CD4-positive, alpha-beta T cell (primary cell): Measurements from ENCODE around the gene COLQ. TPM values are rescaled to one million over a fixed set of nuclear protein-coding genes. Genes with fewer than 3 reads are reported as not detected.

Experiments used
- ATAC-seq: fragments of 200-7000 bp; cut with Tn5 transposase; one replicate; pipeline ENCODE4 v1.10.0; 2022; ENCODE audit warnings: mild to moderate bottlenecking; ENCODE audit not compliant: poor library complexity
- CTCF ChIA-PET: fragments of 350-600 bp; sonication (Branson Sonifier 250); formaldehyde crosslinking; loops from one replicate; lab custom pipeline; 2021; ENCODE audit warnings: antibody characterized with exemption, inconsistent platforms; lab: Charles Lee
- POLR2A ChIA-PET: fragments of 350-600 bp; sonication (Branson Sonifier 250); formaldehyde crosslinking; loops from one replicate; lab custom pipeline; 2021; ENCODE audit warnings: antibody characterized with exemption, inconsistent platforms; lab: Charles Lee
- DNase-seq, 14 experiments: peaks; one replicate each; pipeline ENCODE4 v3.0.0-alpha.2; 2013 to 2020; ENCODE audit warnings: mixed read lengths in 2 of 14
- H3K27ac ChIP-seq, 2 donors: one replicate each; pipeline versions ENCODE4 v1.5.1 to v1.7.0; 2013; ENCODE audit warnings: low read length in 2 of 2, low read depth in 1 of 2, mild to moderate bottlenecking in 1 of 2
- H3K27me3 ChIP-seq, 2 experiments: 1 replicate in 1 of 2; 2 replicates in 1 of 2; pipeline versions ENCODE4 v1.6.1 to v1.7.0; 2013; ENCODE audit warnings: low read length in 2 of 2, control low read depth in 1 of 2, mild to moderate bottlenecking in 1 of 2, moderate library complexity in 1 of 2; ENCODE audit not compliant: insufficient read depth in 2 of 2, control insufficient read depth in 1 of 2
- H3K36me3 ChIP-seq: one replicate; pipeline ENCODE4 v1.6.1; 2013; ENCODE audit warnings: low read length, control low read depth; ENCODE audit not compliant: insufficient read depth
- H3K4me1 ChIP-seq: one replicate; pipeline ENCODE4 v1.6.1; 2013; ENCODE audit warnings: low read length, control low read depth; ENCODE audit not compliant: insufficient read depth
- H3K4me3 ChIP-seq: one replicate; pipeline ENCODE4 v1.5.1; 2013; ENCODE audit warnings: mild to moderate bottlenecking, low read length, moderate library complexity
- H3K9me3 ChIP-seq, 2 experiments: 1 replicate in 1 of 2; 2 replicates in 1 of 2; pipeline versions ENCODE4 v1.6.1 to v1.7.0; 2013; ENCODE audit warnings: low read length in 2 of 2, mild to moderate bottlenecking in 2 of 2, control low read depth in 1 of 2, moderate library complexity in 1 of 2; ENCODE audit not compliant: control insufficient read depth in 1 of 2, insufficient read depth in 1 of 2
- H3K27ac Mint-ChIP-seq: one replicate; pipeline ENCODE4 v1.8.0; 2020; ENCODE audit warnings: mixed read lengths
- H3K27me3 Mint-ChIP-seq: one replicate; pipeline ENCODE4 v1.8.0; 2021; ENCODE audit warnings: mixed read lengths
- H3K36me3 Mint-ChIP-seq: one replicate; pipeline ENCODE4 v1.8.0; 2021; ENCODE audit warnings: low read depth, mixed read lengths
- H3K4me1 Mint-ChIP-seq: one replicate; pipeline ENCODE4 v1.8.0; 2021; ENCODE audit warnings: low read depth, mixed read lengths
- H3K4me3 Mint-ChIP-seq: one replicate; pipeline ENCODE4 v1.8.0; 2020; ENCODE audit warnings: mild to moderate bottlenecking, mixed read lengths
- H3K9me3 Mint-ChIP-seq: one replicate; pipeline ENCODE4 v1.8.0; 2020; ENCODE audit warnings: mixed read lengths
- intact Hi-C, 2 experiments: fragments of 100-400 bp; cut with DNase I in 1 of 2; cut with micrococcal nuclease in 1 of 2; formaldehyde crosslinking; loops; one replicate each; pipeline versions ENCODE4 v1.15.1 to v1.9.0; 2023 to 2025; cut with DNase I, micrococcal nuclease
- total RNA-seq, 174 experiments: library from RNA in 2 of 174; stranded (reverse) in 2 of 174; gene quantifications; one replicate each; pipeline ENCODE4 v1.2.3 and lab custom pipeline; 2021 to 2026
- TF ChIP-seq, protein P1 (sequence below): fragments of 200-600 bp; IDR thresholded peaks from one replicate; pipeline ENCODE4 v1.8.0; 2022; ENCODE audit warnings: antibody characterized with exemption, mild to moderate bottlenecking

COLQ gene
- total RNA-seq, 2 experiments from 2014 or later: 3.5 to 3.7 TPM

DNA sequence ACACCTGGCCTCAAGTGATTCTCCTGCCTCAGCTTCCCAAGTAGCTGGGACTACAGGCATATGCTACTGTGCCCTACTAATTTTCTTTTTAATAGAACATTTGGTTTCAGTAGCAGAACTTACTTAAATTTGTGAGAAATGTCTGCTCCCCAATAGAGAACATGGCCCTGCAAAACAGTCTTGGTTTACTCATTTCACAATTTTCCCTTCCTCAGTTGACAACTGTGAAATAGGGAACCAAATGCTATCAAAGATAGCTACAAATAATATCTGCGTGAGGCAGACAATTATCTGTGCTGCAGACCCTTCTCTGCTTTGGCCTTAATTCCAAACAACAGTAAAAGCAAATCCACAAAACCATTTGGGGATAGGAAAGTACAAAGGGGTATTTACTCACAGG, 116.7 kb downstream of the COLQ start:
- DNase-seq (no peak), ATAC-seq (no peak)
- Mint-ChIP-seq H3K4me1 (peaks cover 9% of the 10 kb centered on the region), H3K4me3 (no peak overlapping the region), H3K27me3 (no peaks in the 10 kb centered on the region), H3K27ac (no peak overlapping the region), H3K36me3 (peaks cover 15% of the 10 kb centered on the region), H3K9me3 (no peaks in the 10 kb centered on the region)
- H3K27ac ChIP-seq: no peak overlapping the region
- TF ChIP-seq, protein P1, sequence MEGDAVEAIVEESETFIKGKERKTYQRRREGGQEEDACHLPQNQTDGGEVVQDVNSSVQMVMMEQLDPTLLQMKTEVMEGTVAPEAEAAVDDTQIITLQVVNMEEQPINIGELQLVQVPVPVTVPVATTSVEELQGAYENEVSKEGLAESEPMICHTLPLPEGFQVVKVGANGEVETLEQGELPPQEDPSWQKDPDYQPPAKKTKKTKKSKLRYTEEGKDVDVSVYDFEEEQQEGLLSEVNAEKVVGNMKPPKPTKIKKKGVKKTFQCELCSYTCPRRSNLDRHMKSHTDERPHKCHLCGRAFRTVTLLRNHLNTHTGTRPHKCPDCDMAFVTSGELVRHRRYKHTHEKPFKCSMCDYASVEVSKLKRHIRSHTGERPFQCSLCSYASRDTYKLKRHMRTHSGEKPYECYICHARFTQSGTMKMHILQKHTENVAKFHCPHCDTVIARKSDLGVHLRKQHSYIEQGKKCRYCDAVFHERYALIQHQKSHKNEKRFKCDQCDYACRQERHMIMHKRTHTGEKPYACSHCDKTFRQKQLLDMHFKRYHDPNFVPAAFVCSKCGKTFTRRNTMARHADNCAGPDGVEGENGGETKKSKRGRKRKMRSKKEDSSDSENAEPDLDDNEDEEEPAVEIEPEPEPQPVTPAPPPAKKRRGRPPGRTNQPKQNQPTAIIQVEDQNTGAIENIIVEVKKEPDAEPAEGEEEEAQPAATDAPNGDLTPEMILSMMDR: no peak
- no peaks in the 10 kb centered on the region for H3K9me3 ChIP-seq
- peaks cover 3% of the 10 kb centered on the region for H3K36me3 ChIP-seq
- intact Hi-C loops: loop anchor here (1.0 to 5.0 kb wide), 4 partner anchors 136 to 297 kb away; no protein-coding TSS in a partner anchor
- peaks cover 12% of the 10 kb centered on the region for H3K4me1 ChIP-seq
- POLR2A ChIA-PET: interaction anchor here (1.0 to 2.1 kb wide), 3 partner anchors 137 to 202 kb away, joined by 5 to 8 read pairs (median 8); partner anchors contain the start of gene CAPN7
- no peaks in the 10 kb centered on the region for H3K27me3 ChIP-seq
- H3K4me3 ChIP-seq: no peak overlapping the region
- CTCF ChIA-PET: interaction anchor here (1.0 to 3.2 kb wide), 18 partner anchors 21 to 297 kb away, joined by 3 to 31 read pairs (median 4); no protein-coding TSS in a partner anchor

DNA sequence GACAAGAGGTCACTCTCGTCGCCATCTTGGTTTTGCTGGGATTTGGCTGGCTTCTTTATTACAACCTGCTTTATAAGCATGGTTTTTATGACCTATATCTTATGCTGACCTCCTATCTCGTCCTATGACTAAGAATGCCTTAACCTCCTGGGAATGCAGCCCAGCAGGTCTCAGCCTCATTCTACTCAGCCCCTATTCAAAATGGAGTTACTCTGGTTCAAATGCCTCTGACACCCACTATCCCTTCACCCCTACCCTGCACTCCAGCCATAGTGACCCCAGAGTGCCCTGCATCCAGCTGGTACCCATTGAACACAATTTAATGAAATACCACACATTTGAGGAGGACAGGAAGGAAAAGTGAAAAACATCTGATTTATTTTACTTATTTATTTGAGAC, 117.5 kb downstream of the COLQ start:
- Histone ChIP-seq H3K4me1 (peaks cover 19% of the 10 kb centered on the region), H3K27ac (no peak overlapping the region), H3K36me3 (no peaks in the 10 kb centered on the region), H3K9me3 (no peaks in the 10 kb centered on the region), H3K27me3 (no peaks in the 10 kb centered on the region), H3K4me3 (no peak overlapping the region)
- Mint-ChIP-seq H3K4me3 (no peak overlapping the region), H3K27ac (no peak overlapping the region), H3K4me1 (peaks cover 11% of the 10 kb centered on the region), H3K27me3 (no peaks in the 10 kb centered on the region), H3K36me3 (peaks cover 10% of the 10 kb centered on the region), H3K9me3 (no peaks in the 10 kb centered on the region)
- CTCF ChIA-PET: interaction anchor here (1.3 to 3.2 kb wide), 3 partner anchors 136 to 194 kb away, joined by 4 to 14 read pairs (median 5); no protein-coding TSS in a partner anchor
- no peak for DNase-seq
- TF ChIP-seq, protein P1: no peak
- intact Hi-C loops: loop anchor here in 1 of 2 experiments (2.0 kb wide), 1 partner anchor 135 kb away; no protein-coding TSS in a partner anchor
- POLR2A ChIA-PET: interaction anchor here (0.6 kb wide), 1 partner anchor 1001 kb away, joined by 3 read pairs; no protein-coding TSS in a partner anchor
- no peak for ATAC-seq

DNA sequence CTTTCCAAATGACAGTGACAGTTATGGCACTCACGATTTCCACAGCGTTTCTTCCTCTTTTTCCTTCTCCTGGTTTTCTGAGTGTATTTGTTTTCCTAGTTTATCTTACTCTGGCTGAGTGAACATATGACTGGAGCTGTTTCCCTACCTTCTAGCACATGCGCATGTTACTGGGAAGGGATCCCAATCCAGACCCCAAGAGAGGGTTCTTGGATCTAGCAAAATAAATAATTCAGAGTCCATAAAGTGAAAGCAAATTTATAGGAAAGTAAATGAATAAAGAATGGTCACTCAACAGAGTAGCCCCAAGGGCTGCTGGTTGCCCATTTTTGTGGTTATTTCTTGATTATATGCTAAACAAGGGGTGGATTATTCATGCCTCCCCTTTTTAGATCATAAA, 118.0 kb downstream of the COLQ start:
- no peaks in the 10 kb centered on the region for H3K27me3 Mint-ChIP-seq

More for the DNA sequence above, 118.0 kb downstream of the COLQ start:
- Mint-ChIP-seq H3K9me3 (no peaks in the 10 kb centered on the region), H3K4me1 (peaks cover 11% of the 10 kb centered on the region), H3K27ac (no peak overlapping the region), H3K36me3 (peaks cover 9% of the 10 kb centered on the region), H3K4me3 (no peak overlapping the region)
- Histone ChIP-seq H3K4me3 (no peak overlapping the region), H3K27ac (no peak overlapping the region), H3K27me3 (no peaks in the 10 kb centered on the region), H3K36me3 (no peaks in the 10 kb centered on the region), H3K4me1 (peaks cover 24% of the 10 kb centered on the region), H3K9me3 (no peaks in the 10 kb centered on the region)
- ATAC-seq (no peak), DNase-seq (no peak)
- intact Hi-C loops: no loop called here
- CTCF ChIA-PET: interaction anchor here (1.3 kb wide), 1 partner anchor 135 kb away, joined by 4 read pairs; no protein-coding TSS in a partner anchor
- POLR2A ChIA-PET: interaction anchor here (0.6 to 1.4 kb wide), 2 partner anchors 198 to 1001 kb away, joined by 3 to 4 read pairs; partner anchors contain the start of gene CAPN7
- TF ChIP-seq, protein P1: no peak
